GM21786 (cell line): ENCODE data around the gene C2CD4C.
"Not testable (repeated sequence)": the region's sequence is repeated elsewhere in the genome, so short reads cannot be mapped to it uniquely, and the experiment has no call there.

ENCODE experiments used
- ATAC-seq: cut with Tn5 transposase; IDR thresholded peaks from one replicate; pipeline ENCODE4 v1.9.1; 2021; ENCODE audit not compliant: unreplicated experiment

The C2CD4C gene

GRCh38 chr19:369256-369655 lies 39.7 kb downstream of the C2CD4C start:
- ATAC-seq = no peak

- no peak for ATAC-seq
These were observed 40.3 kb downstream of the C2CD4C start for GRCh38 chr19:368630-369024.

- no peak for ATAC-seq
These were observed 40.9 kb downstream of the C2CD4C start for GRCh38 chr19:367963-368629.

- no peak for ATAC-seq
These were observed 41.4 kb downstream of the C2CD4C start for GRCh38 chr19:367561-367960.

- no peak for ATAC-seq
These were observed 42.0 kb downstream of the C2CD4C start for GRCh38 chr19:366951-367350.

- ATAC-seq = no peak
These were observed 42.7 kb downstream of the C2CD4C start for GRCh38 chr19:366205-366783.

GRCh38 chr19:364496-365287 lies 44.3 kb downstream of the C2CD4C start:
- no peak for ATAC-seq

- no peak for ATAC-seq
These were observed 46.3 kb downstream of the C2CD4C start for GRCh38 chr19:362683-363082.

GRCh38 chr19:362154-362553 lies 46.8 kb downstream of the C2CD4C start:
- no peak for ATAC-seq

GRCh38 chr19:359653-359925 lies 49.4 kb downstream of the C2CD4C start:
- no peak for ATAC-seq

- not testable (repeated sequence) for ATAC-seq
These were observed 53.4 kb downstream of the C2CD4C start for GRCh38 chr19:355536-355935.
